NCI-H748 (cell line): ENCODE results near the gene DCN.
"Not testable (repeated sequence)": the region's sequence is repeated elsewhere in the genome, so short reads cannot be mapped to it uniquely, and the experiment has no call there.

Source experiments
- DNase-seq: peaks from one replicate; lab custom pipeline; 2025; ENCODE audit not compliant: unreplicated experiment; lab: John Stamatoyannopoulos, UW

Gene DCN

GRCh38 chr12:91182636-91183455, at the start of gene DCN:
Gene DCN, minus strand, starts transcription at chr12:91182817. Its CDS starts 4,265 bp downstream, at chr12:91178552.
- no peak for DNase-seq

- DNase-seq: no peak
These were observed 48.2 kb upstream of the DCN start for GRCh38 chr12:91230841-91231240.

- DNase-seq: no peak
These were observed 44.3 kb upstream of the DCN start for GRCh38 chr12:91226951-91227350.

GRCh38 chr12:91225316-91225715, 42.7 kb upstream of the DCN start:
- no peak for DNase-seq

- DNase-seq: no peak
These were observed 41.8 kb upstream of the DCN start for GRCh38 chr12:91224401-91224800.

GRCh38 chr12:91222746-91223145, 40.1 kb upstream of the DCN start:
- DNase-seq: no peak

GRCh38 chr12:91219919-91220318, 37.3 kb upstream of the DCN start:
- DNase-seq: no peak

- DNase-seq: no peak
These were observed 36.9 kb upstream of the DCN start for GRCh38 chr12:91219511-91219910.

GRCh38 chr12:91216871-91217270, 34.3 kb upstream of the DCN start:
- DNase-seq: no peak

- DNase-seq: no peak
These were observed 33.4 kb upstream of the DCN start for GRCh38 chr12:91215940-91216454.

GRCh38 chr12:91211866-91212265, 29.2 kb upstream of the DCN start:
- DNase-seq: no peak

GRCh38 chr12:91210618-91211017, 28.0 kb upstream of the DCN start:
- DNase-seq: no peak

- DNase-seq: peak; percentile 53
These were observed 27.5 kb upstream of the DCN start for GRCh38 chr12:91210144-91210543.

GRCh38 chr12:91207301-91207700, 24.7 kb upstream of the DCN start:
- not testable (repeated sequence) for DNase-seq

GRCh38 chr12:91205811-91206210, 23.2 kb upstream of the DCN start:
- DNase-seq: no peak

GRCh38 chr12:91204421-91204820, 21.8 kb upstream of the DCN start:
- no peak for DNase-seq

- no peak for DNase-seq
These were observed 21.0 kb upstream of the DCN start for GRCh38 chr12:91203610-91204009.

- no peak for DNase-seq
These were observed 19.8 kb upstream of the DCN start for GRCh38 chr12:91202390-91202789.

- no peak for DNase-seq
These were observed 13.8 kb upstream of the DCN start for GRCh38 chr12:91196436-91196835.

GRCh38 chr12:91194500-91194899, 11.9 kb upstream of the DCN start:
- no peak for DNase-seq

GRCh38 chr12:91191513-91192111, 9.0 kb upstream of the DCN start:
- no peak for DNase-seq

- DNase-seq: no peak
These were observed 6.9 kb upstream of the DCN start for GRCh38 chr12:91189516-91189915.
